ENCODE results near the gene OTUB1. TPM values are rescaled to one million over a fixed set of nuclear protein-coding genes. Genes with fewer than 3 reads are reported as not detected.
"Not testable (repeated sequence)": the region's sequence is repeated elsewhere in the genome, so short reads cannot be mapped to it uniquely, and the experiment has no call there.

Gene OTUB1
- total RNA-seq, 2 experiments from 2014 or later = 74.6 to 79.8 TPM

DNA sequence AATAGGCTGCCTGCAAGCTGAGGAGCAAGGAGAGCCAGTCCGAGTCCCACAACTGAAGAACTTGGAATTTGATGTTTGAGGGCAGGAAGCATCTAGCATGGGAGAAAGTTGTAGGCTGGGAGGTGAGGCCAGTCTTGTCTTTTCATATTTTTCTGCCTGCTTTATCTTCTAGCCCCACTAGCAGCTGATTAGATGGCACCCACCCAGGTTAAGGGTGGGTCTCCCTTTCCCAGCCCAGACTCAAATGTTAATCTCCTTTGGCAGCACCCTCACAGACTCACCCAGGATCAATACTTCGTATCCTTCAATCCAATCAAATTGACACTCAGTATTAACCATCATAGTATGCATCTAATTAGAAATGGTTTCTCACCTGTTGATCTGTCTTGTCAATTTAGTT, 16.8 kb upstream of the OTUB1 start:
- ChIA-PET POLR2A (interaction anchor here (0.5 kb wide), 1 partner anchor 149 kb away, joined by 3 read pairs; no protein-coding TSS in a partner anchor), CTCF (interaction anchor here (0.7 to 1.0 kb wide), 2 partner anchors 31 to 101 kb away, joined by 3 to 4 read pairs; no protein-coding TSS in a partner anchor)

DNA sequence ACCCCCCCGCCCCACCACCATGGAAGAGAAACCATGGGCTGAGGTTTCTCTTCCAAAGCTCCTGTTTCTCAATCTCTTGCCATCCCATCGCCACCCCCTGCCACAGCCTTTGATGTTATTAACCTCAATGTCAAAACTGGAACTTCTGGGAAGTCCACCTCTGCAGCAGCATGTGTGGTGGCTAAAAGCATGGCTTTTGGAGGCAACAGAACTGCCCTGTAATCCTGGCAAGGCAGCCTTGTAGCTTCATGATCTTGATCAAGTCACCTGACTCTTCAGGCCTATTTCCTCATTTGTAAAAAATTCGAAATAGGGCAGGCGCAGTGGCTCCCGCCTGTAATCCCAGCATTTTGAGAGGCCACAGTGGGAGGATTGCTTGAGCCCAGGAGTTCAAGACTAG, 15.3 kb upstream of the OTUB1 start:
- ChIA-PET CTCF (no interaction called here), POLR2A (no interaction called here)

DNA sequence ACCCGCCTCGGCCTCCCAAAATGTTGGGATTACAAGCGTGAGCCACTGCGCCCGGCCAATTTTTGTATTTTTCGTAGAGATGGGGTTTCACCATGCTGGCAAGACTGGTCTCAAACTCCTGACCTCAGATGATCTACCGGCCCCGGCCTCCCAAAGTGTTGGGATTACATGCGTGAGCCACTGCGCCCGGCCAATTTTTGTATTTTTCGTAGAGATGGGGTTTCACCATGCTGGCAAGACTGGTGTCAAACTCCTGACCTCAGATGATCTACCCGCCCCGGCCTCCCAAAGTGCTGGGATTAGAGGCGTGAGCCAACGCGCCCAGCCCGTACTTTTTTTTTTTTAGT, 12.4 kb upstream of the OTUB1 start:
- POLR2A ChIA-PET = not testable (repeated sequence)
- CTCF ChIA-PET = interaction anchor here (0.6 to 1.0 kb wide), 3 partner anchors 12 to 319 kb away, joined by 3 to 4 read pairs (median 3); partner anchors contain the start of gene OTUB1

DNA sequence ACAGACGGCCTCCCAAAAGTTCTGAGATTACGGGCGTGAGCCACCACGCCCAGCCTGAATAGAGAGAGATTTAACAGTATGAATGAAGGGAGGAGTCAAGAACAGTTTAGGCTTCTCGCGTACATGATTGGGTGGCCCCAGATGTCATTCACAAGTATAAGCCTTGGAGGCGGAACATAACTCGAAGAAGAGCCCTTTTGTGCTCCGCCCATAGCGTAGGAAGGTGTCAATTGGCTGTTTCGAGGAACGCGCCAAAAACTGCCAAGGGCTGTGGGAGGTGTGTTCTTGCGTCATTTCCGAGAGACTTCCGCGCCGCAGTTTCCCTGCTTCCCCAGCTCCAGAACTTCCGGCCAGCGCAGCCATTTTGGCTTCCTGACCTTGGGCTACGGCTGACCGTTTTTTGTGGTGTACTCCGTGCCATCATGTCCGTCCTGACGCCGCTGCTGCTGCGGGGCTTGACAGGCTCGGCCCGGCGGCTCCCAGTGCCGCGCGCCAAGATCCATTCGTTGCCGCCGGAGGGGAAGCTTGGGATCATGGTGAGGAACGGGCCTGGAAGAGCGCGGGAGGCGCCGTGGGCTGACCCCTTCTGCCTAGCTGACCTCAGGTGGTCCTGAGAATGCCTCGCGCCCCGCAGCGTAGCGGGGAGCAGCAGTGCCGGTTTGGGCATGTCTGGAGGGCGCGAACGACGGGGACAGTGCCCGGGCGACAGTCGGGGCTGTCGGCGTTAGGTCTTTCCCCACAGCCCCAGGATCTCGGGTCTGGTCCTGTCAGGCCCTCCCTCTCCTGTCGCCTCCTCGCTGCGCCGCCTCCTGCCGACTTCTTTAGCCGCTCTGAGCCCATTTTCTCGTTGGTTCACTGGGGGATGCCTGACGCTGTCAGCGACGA, 11.7 kb upstream of the OTUB1 start, which contains the start of gene COX8A:
Gene COX8A, plus strand, starts transcription at position 362 of the 885 bp plus-strand sequence. Its CDS starts 61 bp downstream, at position 423.
- ChIA-PET POLR2A (no interaction called here), CTCF (interaction anchor here (0.6 to 1.0 kb wide), 4 partner anchors 11 to 89 kb away, joined by 3 to 4 read pairs (median 4); partner anchors contain the start of gene OTUB1)

DNA sequence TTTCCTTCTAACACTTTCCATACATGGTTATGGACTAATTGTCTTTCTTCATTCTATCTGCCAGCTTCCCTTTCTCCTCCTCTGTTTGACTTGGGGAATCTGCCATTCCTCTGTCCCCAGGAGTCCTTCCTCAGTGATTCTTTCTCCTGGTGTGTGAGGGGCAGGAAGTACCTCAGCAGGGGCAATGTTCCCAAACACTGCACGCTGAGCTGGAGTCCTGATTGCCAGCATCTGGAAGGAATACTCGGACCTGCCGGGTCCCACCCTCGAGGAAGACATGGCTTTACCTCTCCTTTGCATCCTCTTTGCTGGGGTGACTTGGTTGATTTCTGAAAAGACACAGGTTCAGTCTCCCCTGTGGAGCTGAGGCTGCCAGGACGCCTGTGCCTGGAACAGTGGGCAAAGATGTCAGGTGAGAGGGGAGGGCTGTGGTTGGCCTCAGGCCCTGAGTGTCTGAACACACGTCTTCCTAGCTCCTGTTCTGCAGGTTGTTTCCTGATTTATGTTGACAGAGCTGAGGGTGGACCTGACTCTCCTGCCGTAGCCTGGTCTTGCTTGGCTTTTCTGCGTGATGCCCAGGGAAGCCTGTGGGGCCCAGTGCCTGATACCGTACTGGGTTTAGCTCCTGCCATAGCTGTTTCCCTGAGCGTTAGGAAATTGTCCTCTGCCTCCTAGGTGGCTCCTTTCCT, 7.5 kb upstream of the OTUB1 start:
- CTCF ChIA-PET = interaction anchor here (1.1 kb wide), 1 partner anchor 174 kb away, joined by 3 read pairs; no protein-coding TSS in a partner anchor
- POLR2A ChIA-PET = no interaction called here

DNA sequence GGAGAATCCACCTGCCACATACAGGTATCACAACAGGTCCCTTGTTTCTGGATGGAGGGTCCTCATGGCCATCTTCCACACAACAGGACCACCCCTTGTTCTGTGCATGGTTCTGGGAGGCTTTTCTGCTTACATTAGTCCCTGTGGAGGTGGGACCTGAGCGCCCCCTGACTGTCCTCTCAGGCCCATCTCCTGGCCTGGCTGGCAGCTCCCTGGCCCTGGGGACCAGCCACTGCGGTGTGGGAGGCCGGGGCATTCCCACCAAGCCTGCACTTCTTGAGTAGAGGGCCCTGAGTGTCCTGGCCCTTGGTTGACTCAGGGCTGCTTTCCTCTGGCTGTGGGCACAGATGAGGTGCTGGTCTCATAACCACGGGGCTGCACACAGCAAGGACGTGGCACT, 6.8 kb upstream of the OTUB1 start:
- CTCF ChIA-PET = interaction anchor here (1.0 to 1.1 kb wide), 2 partner anchors 20 to 174 kb away, joined by 3 read pairs; no protein-coding TSS in a partner anchor
- POLR2A ChIA-PET = no interaction called here

DNA sequence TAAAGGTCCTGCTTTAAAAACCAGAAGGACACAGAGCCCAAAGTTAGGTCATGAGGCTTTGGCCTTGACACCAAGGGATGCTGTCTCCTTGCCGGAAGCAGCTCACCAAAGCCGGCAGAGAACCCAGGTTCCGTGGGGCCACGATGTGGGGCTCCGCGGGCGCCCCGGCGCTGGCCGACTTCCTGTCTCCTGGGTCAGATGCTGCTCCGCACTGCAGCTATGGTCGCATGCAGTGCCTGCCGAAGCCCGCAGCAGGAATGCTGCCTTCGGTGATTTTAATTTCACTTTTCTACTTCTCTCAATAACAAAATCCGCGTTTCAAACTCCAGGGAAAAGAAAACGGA, 454 bp upstream of the OTUB1 start:
- ChIA-PET CTCF (interaction anchor here (1.0 to 1.1 kb wide), 4 partner anchors 11 to 164 kb away, joined by 3 to 5 read pairs (median 4); partner anchors contain the start of gene COX8A), POLR2A (interaction anchor here (0.7 kb wide), 1 partner anchor 535 kb away, joined by 3 read pairs; no protein-coding TSS in a partner anchor)

DNA sequence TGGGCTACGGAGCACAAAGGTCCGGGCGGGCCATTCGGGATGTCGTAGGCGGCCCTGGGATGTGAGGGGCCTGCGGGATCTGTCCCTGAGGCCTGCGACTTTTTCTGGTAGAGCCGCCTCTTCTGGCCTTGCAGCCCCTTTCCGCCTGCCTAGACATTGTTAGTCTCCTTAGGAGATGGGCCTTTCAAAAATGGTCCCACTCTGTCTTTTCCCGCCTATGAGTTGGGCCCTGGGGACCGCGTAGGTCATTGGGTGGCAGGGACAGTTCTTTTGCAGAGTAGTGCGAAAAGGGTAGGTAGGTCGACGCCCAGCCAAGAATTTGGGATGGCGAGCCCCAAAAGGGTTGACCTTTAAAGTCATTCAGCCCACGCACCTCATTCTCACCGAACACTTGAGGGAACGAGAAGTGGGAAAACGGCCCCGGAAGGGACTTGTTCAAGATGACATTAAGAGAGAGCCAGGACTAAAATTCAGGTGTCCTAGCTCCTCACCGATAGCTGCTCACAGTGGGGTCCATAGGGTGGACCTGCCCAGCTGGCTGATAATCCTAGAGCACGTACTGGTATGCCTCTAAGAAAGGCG, 785 bp downstream of the OTUB1 start:
- CTCF ChIA-PET = interaction anchor here (4.8 kb wide), 1 partner anchor 14 kb away, joined by 29 read pairs; no protein-coding TSS in a partner anchor
- POLR2A ChIA-PET = no interaction called here

DNA sequence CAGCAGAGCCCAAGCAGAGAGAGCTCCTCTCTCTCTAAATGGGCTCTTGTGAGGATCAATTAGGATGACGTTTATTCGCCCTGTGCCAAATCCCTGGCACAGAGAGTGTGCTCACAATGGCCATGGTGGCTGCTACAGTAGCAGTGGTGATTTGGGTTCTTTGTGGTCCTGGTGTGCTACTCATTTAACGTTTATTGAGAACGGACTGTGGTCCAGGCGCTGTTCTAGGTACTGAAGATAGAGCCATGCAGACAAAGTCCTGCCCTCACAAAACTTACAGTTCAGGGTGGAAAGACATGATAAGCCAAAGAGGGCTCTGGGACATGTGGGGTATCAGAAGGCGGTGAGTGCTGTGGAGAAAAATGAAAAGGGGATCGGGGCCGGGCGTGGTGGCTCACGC, 5.3 kb downstream of the OTUB1 start:
- ChIA-PET POLR2A (interaction anchor here (1.1 kb wide), 1 partner anchor 193 kb away, joined by 3 read pairs; no protein-coding TSS in a partner anchor), CTCF (interaction anchor here (1.0 to 4.8 kb wide), 3 partner anchors 9 to 157 kb away, joined by 3 to 29 read pairs (median 3); no protein-coding TSS in a partner anchor)

DNA sequence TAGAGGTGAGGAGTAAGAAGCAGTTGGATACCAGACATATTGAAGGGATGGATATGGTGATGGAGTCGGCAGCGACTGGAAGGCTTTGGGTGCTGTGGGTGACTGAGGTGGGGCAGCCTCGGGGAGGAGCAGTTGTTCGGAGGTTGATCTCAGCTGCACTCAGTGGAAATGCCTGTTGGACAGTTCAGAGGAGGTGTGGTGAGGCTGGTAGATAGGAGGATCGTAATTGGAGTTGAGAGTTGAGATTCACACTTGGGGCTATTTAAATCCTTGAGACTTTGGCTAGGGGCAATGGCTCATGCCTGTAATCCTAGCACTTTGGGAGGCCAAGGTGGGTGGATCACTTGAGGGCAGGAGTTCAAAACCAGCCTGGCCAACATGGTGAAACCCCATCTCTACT, 6.9 kb downstream of the OTUB1 start:
- ChIA-PET POLR2A (no interaction called here), CTCF (no interaction called here)

DNA sequence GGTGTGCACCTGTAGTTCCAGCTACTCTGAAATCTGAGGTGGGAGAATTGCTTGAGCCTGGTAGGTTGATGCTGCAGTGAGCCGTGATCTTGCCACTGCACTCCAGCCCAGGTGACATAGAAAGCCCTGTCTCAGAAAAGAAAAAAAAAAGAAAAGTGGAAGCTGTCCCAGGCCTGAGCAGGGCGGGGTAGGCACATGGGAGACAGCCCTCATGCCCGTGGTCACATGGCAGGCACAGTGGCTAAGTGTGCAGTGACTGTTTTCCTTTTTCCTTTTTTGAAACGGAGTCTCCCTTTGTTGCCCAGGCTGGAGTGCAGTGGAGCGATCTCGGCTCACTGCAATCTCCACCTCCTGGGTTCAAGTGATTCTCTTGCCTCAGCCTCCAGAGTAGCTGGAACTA, 7.8 kb downstream of the OTUB1 start:
- POLR2A ChIA-PET = no interaction called here
- CTCF ChIA-PET = interaction anchor here (0.6 kb wide), 1 partner anchor 32 kb away, joined by 3 read pairs; no protein-coding TSS in a partner anchor

DNA sequence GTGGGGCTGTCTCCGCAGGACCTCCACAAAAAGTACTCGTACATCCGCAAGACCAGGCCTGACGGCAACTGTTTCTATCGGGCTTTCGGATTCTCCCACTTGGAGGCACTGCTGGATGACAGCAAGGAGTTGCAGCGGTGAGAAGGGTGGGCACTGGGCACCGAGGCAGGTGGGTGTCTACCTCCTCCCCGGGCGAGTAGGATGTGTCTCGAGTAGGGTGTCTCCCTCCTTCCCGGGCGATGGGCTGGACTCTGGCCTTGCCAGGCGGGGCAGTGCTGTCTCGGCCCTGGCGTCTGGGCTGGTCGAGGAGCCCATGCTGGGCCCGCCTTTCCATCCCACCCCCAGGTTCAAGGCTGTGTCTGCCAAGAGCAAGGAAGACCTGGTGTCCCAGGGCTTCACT, 10.3 kb downstream of the OTUB1 start:
- ChIA-PET CTCF (interaction anchor here (0.5 to 1.0 kb wide), 2 partner anchors 161 to 200 kb away, joined by 3 to 4 read pairs; no protein-coding TSS in a partner anchor), POLR2A (no interaction called here)

DNA sequence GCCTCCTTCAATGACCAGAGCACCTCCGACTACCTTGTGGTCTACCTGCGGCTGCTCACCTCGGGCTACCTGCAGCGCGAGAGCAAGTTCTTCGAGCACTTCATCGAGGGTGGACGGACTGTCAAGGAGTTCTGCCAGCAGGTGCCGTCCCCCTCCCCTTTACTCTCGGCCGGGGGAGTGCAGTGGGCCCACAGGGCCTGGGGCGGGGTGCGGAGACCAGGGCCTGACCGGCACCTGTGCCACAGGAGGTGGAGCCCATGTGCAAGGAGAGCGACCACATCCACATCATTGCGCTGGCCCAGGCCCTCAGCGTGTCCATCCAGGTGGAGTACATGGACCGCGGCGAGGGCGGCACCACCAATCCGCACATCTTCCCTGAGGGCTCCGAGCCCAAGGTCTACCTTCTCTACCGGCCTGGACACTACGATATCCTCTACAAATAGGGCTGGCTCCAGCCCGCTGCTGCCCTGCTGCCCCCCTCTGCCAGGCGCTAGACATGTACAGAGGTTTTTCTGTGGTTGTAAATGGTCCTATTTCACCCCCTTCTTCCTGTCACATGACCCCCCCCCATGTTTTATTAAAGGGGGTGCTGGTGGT, 11.0 kb downstream of the OTUB1 start:
- ChIA-PET CTCF (interaction anchor here (3.7 kb wide), 1 partner anchor 155 kb away, joined by 32 read pairs; no protein-coding TSS in a partner anchor), POLR2A (no interaction called here)

DNA sequence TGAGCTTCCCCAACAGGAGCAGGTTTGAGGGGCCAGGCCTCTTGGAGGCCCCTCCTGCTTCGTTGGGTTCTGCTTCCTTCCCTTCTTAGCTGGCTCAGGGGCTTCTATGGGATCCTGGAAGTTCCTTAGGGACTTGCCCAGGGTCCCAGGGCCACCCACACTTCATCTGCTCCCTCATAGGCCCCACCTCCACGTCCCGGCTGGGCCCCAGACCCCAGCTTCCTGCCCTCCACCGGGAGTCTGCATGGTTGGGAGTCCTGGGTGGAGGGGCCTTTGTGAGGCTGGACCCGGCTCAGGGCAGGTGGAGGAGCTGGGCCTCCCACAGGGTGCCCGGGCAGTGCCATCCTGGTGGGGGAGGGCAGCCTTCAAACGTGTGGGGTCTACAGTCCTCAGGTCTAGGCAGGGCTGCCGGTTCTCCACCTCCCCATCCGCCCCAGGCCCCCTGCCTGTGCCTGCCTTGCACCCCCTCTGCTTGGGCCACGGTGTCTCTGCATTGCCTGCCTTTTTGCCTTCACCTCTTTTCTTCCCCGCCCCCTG, 11.6 kb downstream of the OTUB1 start:
- ChIA-PET POLR2A (no interaction called here), CTCF (interaction anchor here (0.6 to 3.7 kb wide), 2 partner anchors 68 to 154 kb away, joined by 4 to 32 read pairs; no protein-coding TSS in a partner anchor)

DNA sequence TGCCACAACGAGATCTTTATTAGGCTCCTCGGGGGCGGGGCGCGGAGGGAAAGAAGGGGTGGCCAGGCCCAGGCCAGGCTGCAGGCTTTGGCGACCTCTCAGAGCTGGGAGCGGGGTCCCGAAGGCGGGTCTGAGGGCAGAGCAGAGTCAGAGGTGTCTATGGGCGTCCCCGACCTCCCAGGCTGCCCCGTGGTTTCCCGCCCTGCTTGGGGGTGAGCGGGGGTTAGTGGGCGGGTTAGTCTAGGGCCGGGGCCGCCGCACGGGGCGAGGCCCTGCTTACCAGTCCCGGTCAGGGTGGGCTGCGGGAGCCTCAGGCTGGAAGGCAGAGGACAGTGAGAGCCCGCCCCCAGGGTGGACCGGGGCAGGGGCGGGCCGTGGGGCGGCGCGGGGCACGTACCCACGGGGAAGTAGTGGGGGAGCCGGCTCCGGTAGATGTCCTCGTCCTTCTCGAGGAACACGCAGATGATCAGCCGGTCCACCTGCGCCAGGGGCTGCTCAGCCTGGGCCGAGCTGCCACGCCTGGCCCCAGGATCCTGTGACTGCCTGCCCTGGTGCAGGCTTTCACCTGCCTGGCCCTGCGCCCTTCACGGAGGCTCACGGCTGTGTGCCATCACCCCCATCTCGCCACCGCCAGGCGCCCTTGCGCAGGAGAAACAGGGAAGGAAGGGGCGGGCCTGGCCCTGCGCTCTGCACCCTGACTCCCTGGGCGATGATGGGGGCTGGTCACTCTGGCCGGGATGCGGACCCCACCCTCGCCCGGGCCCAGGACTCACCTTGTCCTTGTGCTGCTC, 12.5 kb downstream of the OTUB1 start:
- ChIA-PET CTCF (interaction anchor here (1.9 to 5.7 kb wide), 4 partner anchors 17 to 162 kb away, joined by 7 to 51 read pairs (median 21); no protein-coding TSS in a partner anchor), POLR2A (no interaction called here)

DNA sequence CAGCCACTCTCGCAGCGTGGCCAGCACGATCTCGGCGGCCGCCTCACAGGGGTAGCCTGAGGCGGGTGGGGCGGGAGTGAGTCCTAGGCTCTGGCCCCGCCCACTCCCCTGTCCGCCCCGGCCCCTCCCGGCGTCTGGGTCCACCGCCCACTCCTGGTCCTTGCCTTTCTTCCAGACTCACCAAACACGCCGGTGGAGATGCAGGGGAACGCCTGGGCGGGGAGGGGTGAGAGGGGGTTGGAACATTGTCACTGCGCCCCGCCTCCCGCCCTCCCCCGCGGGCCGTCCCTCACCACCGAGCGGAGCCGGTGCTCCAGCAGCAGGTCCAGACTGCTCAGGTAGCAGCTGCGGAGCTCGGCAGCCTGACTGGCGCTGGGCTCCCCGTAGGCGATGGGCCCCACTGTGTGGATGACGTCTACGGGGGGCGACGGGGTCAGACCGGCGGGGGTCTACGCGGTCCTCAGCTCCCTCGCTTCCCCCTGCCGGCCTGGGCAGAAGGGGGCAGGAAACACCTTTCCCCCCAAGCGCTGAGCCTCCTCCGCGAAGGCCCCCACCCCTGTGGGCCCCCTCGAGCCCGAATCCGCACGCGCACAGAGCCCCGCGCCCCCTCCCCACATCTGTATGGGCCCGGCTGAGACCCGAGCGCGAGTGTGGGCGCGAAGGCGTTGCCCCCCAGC, 13.2 kb downstream of the OTUB1 start:
- CTCF ChIA-PET = interaction anchor here (0.6 to 5.7 kb wide), 14 partner anchors 10 to 293 kb away, joined by 3 to 51 read pairs (median 6); partner anchors contain the start of genes COX8A and MACROD1
- POLR2A ChIA-PET = interaction anchor here (1.5 kb wide), 1 partner anchor 9 kb away, joined by 4 read pairs; no protein-coding TSS in a partner anchor

Data from activated CD8-positive, alpha-beta memory T cell treated with anti-CD3 and anti-CD28 coated beads for 36 hours (primary cell).